Islet precursor cell (in vitro differentiated cells): ENCODE measurements around the gene KLF15.
A peak's percentile ranks its signal among the peaks of the same experiment; 100 is the strongest.

Source experiments
- DNase-seq: peaks from one replicate; pipeline ENCODE4 v3.0.0-alpha.2; 2018

The KLF15 gene

DNA sequence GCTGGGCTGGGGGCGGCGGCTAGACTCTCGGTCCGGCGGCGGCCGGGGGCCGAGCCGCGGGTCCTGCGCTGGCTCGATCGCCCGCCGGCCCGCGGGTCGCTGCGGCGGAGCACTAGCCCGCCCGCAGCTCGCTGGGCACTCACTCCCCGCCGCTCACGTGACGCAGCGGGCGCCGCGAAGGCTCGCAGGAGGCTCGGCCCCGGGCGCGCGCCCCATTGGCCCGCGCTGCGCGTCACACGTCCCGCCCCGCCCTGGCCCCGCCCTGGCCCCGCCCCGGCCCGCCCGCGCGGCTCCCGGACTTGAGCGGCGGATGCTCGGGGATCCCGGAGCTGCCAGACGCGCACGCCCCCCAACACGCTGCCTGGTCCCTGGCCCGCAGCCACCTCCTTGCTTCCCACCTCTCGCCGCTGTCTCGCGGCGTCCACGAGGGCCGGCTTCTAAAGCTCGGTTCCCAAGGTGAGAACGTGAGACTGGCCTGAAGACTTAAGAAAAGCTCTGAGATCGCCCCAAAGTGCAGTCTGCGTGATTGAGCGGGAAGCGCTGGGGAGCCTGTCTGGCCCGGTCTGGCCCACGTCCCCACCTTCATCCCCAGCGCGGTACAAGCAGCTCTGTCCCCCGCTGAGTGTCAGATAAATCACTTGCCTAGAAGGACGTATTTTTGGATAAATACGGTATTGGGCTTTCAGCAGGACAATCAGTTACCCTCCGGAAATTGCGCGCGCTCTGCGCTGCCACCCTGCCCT, at the start of gene KLF15:
Gene KLF15 (minus strand): TSS at position 114 of the 743 bp plus-strand sequence. CDS start 4,486 bp downstream, outside the sequence.
- peak; percentile 91 for DNase-seq

DNA sequence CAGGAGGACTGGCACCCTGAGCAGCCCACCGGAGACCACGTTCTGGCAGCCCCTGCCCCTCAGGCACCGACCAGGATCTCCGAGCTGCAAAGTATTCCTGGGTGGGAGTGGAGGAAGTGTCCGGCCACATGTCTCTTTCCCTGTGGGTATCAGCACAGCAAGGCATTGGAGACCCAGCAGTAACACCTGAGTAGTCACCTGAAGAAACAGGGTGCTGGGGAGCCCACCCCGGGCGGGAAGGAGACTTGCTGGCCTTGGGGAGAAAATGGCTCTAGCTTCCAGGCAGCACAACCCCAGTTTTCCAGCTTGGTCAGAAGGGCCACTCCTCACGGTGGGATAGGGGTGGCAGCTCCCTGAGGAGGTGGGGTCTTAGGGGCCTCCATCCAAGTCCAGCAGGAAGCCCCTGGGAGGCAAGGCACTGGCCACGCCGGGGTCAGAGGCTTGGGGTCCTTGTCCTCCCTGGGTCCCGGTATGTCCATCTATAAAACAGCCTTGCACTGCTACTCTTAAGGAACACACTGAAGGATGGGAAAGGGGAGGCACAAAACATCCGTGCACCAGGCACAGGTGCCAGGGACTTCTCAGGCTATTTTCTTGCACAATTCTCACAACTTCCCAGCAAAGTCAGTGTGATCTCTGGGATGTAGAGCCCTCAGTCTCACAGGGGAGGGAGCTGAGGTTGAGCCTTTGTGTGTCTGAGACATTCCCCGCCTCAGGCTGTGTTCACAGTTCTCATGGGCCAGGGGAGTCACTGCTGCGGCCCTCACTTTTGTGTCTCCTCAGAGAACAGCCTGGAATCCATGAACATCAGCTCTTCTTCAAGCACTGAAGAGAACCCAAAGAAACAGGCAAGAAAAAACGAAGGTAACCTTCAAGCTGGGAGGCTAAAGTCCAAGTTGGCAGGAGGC, 49.4 kb upstream of the KLF15 start:
- peak; percentile 45 for DNase-seq

DNA sequence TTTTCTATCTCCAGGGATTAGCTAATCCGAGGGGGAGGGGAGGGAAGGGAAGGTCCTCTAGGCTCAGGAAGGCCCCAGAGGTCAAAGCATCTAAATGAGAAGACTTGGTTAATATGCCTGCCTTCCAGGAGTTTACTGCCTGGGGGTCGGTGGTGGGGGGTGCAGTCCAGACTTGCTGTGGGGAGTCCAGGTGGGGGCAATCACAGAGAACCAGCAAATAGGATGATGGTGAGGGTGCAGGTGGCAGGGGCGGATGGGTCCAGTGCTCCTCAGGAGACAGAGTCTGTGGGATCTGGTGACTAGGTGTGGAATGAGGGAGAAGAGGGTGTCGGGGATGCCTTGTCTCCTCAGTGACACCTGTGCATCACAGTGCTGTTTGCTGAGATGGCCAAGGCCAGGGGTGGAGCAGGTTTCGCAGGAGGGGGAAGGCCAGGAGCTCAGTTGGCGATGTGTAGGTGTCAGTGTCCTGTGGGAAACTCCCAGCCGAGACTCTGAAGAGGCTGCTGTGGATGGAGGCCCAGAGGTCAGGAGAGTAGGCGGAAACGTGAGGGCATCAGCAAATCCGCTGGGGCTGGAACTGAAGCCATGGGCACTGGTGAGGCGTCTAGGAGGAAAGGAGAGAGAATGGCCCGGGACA, 45.6 kb upstream of the KLF15 start:
- no peak for DNase-seq

DNA sequence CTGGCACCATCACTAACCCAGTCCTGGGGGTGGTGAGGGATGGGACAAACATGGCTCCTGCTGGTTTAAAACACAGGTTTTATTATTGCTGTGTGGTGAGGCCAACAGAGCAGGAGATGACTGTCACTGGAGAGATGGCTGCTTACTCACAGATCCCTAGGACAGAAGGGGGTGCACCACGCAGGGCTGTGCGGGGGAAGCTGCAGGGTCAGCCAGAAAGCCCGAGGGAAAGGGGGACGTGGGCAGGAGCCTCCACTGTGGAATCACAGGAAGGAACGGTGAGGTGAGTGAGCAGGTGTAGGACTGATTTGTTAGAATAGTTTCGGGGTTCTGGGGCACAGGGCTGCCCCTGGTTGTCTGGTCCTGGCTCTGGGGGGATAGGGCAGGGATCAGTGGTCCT, 45.0 kb upstream of the KLF15 start:
- DNase-seq = no peak

DNA sequence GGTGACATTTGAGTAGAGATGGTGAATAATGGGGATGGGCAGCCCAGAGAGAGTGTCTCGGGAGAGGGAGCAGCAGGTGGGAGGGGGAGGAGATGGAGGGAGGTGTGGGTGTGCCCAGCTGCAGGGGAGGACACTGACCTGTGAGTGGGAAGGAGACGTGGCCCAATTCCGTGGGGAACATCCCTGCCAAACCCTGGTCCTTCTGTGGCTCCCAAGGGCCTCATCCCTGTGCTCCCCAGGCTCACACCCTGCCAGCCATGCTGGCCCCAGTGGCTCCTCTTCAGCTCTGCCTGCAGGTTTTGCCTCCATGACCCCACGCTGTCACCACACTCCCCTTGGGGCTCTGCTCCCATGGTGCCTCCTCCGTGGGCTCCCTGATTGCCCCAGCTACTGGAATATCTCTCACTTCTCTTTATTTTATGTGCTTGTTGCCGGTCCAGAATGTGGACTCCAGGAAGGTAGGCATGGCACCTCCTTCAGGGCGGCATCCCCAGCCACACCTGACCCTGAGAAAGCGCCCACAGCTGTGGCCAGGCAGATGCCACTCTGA, 44.5 kb upstream of the KLF15 start:
- no peak for DNase-seq

DNA sequence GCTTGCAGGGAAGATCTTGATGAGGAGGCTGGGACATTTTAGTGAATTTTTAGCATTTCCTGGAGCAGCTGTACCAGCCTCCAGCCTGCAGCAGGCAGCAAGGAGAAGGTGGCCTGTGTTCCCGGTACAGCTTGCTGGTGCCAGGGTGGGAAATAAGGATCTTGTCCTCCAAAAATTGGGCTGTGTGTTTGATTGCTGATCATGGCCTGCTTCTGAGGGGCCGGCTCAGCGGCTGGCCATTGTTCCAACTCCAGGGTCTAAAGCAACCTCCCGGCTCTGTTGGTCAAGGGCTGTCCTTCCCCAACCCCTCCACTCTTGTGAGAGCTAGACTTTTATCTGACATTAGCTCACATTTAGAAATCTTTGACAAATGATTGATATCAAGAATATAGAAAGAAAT, 42.5 kb upstream of the KLF15 start:
- no peak for DNase-seq

DNA sequence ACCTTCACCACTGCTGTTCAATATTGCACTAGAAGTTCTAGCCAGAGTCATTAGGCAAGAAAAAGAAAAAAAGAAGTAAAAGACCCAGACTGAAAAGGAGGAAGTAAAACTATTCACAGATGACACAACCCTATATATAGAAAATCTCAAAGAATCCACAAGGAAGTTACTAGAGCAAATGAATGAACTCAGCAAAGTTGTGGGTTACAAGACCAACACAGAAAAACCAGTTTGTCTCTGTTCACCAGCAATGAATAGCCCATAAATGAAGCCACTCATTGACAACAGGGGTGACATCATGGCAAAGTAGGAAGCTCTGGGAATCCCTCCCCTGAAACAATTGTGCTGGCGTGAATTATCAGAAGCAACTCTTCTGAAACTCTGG, 42.1 kb upstream of the KLF15 start:
- no peak for DNase-seq

DNA sequence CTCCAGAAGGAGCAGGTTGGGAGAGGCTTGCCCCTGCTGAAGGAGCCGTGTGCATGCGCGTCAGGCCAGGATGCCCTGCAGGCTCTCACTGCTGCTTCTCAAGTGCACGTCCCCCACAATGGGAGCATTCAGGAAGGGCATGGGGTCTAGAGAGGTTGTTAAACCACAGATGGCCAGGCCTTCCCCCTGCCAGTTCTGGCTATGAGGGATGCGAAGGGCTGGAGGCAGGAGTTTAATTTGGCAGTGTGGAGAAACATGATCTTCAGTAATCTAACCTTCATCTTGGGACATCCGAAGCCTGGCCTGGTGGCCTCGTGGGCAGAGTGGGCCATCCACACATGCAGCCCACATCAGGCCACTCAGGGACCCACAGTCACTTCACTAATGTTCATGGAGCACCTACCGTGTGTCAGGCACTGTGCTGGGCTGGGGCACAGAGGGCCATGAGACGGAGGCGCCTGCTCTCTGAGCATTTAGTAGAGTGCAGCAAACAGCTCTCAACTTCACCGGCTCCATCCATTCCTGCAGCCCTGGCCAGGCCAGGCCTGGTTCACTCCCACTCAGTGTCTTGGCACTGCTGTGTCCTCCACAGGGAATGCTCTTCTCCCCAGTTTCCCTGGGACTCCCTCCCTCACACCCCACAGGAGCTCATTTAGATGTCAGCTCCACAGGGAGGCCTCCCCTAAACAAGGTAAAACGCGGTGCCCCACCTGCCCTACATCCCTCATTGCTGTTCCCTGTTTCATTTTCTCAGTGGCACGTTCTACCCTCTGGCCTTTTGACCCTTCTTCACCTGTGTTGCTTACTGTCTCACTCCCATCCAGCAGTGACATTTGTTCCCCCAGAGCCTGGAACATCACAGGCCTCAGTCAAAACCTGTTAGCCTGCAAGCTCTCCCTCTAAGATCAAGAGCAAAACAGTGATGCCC, 41.5 kb upstream of the KLF15 start:
- DNase-seq = peak; percentile 45

DNA sequence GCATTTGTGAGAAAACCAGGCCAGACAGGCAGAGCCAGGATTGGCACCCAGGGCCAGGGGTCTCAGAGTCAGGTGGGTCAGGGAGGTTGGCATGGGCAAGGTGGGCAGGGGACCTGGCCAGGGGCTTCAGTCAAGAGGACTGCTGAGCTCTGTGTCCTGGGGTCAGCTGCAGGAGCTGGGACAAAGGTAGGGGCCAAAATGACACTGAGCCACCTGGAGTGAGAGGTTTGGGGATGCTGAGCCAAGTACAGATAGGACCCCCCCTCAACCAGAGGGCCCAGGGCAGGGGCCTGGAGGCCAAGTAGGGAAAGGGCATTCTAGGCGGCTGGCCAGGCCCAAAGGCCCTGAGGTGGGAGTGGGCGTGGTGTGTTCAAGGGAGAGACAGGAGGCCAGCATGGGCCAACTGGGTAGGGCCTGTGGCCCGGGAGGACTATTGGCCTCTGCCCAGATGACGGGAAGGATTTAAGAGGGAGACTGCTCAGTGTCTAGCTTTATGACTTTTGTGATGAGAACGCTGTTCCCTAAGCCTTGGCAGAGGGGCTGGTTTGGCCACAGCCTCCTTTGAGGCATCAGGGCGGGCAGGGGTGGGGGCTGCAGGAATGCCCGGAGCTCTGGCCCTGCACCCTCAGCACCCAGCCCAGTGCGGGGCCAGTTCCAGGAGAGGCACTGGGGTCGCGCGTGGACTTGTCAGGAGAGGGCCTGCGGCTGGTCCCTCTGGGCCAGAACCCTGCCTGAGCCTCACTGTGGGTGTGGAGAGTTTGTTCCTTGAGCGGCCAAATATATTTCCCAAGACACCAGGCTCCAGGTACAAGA, 40.6 kb upstream of the KLF15 start:
- DNase-seq = no peak

DNA sequence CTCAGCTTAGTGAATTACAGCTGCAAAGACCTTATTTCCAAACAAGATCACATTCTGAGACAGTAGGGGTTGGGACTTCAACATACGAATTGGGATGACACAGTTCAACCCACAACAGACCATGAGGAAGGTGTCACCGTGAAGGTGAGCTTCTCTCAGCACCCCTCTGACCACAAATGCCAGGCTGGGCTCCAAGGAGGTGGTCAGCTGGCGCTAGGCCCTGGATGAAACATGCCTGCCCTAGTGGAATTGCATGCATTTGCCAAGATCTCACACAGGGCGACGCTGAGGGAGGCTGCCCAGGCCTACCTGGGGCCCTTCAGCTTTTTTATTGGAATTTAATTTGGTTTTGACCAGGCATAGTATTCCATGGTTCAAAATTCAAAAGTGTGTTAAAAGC, 39.3 kb upstream of the KLF15 start:
- DNase-seq = no peak

DNA sequence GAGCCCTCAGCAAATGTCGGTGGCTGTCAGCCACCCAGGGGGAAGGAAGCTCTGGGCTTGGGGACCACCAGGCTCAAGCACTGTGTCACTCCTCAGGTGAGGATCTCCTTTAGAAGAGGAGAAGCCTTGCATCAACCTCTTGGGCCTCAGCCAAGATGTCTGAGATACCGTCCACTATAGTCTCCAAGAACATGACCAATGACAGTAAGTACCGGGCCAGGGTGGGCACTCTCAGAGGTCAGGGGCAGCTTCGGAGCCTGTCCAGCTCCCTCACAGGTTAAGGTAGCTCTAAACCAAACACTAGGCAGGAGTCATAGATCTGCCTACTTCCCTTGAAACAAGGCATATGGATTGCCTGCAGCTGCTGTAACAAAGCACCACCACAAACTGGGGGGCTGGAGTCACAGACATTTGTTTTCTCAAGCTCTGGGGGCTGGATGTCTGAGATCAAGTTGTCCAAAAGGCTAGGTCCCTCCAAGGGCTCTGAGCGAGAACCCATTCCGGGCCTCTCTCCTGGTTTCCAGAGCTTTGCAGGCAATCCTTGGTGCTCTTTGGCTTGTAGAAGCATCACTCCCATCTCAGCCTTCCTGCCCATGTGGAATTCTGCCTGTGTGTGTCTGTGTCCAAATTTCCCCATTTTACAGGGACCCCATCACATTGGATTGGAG, 38.8 kb upstream of the KLF15 start:
- DNase-seq = no peak

DNA sequence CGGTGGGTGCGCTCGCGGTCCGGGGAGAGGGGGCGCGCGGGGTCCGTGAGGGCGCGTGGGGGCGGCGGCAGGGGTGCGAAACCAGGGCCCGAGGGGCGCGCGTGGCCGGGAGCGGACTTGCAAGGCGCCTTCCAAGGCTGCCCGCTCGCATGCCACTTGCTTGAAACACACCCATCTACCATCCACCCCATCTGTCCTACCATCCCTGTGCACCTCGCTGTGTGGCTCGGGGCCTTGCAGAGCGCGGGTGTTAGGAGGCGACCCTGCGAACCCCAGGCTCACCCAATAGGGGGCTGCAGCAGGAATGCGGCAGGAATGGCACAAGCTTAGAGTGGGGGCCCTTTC, 37.7 kb upstream of the KLF15 start:
- no peak for DNase-seq

DNA sequence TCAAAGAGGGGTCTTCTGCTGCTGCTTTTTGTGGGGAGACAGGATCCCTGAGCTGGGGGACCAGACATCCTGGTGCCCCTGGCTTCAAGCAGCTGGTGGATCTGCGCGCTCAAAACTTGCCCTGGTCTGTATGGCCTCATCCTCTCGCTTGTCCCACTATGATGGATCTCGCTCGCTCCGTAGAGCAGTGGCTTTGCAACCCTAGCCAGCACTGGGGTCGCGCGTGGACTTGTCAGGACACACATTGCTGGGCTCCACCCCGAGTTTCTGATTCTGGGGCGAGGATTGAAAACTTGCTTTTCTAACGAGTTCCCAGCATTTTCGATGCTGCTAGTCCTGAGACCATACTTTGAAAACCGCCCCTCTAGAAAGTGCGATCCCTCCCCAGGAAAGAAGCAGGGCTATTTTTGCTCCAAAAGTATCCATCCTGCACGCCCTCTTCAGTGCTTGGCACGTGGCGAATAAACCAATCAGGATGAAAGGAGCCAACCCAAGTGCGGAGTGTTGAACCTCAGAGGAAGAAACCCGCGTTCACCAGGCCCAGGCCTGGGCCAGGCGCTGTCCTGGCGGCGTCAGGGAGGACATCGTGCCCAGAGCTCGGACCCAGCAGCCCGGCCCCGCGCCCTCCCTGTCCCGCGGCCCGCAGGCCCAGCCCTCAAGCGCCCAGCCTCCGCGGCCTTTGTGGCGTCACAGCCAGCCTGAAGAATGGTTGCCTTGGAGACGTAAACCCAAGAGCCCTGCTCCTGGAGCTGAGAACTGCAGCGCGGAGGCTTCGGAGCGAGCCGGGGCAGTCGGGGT, 37.2 kb upstream of the KLF15 start, which contains the start of gene CFAP100:
Gene CFAP100 (plus strand): TSS at position 731 of the 798 bp plus-strand sequence. CDS start 1,092 bp downstream, outside the sequence.
- peak; percentile 85 for DNase-seq

DNA sequence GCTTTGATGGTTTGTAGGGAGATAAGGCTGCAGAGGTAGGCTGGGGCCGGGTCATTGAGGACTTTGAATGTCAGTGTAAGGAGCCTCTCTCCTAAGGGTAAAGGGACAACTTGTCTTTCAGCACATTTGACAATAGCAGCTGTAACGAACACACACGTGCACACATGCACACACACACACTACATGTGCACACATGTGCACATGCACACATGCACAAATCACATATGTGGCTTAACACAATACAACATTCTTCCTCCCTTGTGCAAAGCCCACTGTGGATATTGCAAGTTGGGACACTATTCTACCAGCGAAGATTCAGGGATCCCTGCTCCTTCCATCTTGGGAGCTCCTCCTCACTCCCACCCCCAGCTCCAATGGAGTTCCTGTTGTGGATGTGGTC, 36.4 kb upstream of the KLF15 start:
- no peak for DNase-seq

DNA sequence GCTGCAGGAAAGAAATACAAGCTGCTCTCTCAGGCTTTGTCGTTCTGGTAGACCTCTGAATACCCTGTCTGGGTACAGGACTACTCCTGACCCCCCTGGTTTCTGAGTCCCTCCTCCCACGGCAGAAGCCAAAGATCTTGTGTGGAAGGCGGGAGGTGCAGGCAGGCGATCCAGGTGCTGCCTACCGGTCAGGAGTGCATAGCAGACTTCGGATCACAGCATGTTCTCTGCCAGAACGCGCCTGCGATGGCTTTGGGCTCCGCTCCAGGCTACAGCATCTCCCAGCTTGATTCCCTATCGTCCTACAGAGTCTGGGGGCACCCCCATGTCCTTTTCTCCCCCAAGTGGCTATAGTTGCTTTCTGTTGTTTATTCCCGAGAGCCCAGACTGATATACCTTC, 35.0 kb upstream of the KLF15 start:
- peak; percentile 45 for DNase-seq

DNA sequence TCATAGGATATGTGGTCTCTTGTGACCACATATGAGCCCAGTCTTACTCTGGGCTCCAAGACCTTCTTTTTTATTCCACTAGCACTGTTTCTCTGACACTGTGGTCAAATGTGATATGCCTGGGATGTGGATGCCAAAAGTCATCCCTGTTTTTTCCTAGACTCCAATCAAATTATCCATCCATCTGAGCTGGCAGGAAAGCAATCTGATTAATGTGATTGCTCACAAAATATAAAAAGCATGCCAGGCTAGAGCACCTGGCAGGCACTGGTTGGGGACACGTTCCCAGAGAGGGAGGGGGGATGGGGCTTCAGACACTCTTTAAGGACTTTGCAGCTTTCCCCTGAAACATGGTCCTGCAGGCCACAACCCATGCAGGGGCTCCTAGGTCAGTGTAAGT, 34.4 kb upstream of the KLF15 start:
- no peak for DNase-seq

DNA sequence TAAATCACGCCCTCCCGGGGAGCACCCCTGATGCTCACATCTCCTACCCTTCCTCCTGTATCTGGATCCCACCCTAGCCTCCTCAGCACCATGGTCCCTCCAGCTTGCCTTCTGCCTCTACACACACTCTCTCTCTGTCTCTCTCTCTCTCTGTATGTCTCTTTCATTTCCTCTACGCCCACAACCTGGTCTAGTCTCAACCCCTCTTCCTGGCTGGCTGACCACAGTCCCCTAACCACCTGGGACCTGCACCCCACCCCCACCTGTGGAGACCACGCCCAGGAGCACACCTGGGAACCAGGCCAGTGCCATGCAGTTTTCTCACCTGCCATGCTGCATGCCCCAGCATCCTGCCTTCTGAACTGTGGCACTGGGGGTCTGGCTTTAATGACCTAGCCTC, 33.5 kb upstream of the KLF15 start:
- no peak for DNase-seq

DNA sequence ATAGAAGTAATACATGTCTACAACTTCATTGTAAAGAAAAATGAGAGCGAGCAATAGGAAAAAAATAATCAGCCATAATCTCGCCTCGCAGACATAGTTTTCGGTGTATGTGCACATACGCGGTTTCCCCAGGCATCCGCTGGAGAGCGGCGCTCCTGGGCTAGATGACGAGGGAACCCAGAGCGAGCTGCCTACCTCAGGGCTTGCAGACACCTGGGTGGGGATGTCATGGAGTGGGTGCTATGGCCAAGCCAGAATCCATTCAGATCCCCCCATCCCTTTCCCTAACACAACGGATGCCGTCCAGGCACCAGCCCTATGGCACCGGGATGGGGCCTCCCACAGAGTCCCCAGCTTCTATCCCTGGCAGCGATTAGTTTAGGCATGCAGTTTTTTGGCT, 33.0 kb upstream of the KLF15 start:
- DNase-seq = no peak

DNA sequence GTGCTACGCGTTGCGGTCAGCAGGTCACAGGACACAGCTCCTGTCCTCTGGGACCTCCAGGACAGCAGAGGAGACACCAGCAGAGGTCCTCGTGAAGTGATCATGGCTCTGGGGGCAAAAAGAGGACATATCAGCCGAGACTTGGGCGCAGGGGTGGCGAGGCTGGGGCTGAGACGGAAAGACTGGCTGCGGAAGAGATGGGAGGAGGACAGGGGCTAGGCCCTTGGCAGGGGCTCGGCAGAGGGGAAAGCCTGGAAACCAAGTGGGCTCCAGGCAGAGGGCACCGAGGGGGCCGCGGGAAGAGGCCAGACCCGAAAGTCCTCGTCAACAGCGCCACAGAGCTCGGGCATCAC, 32.6 kb upstream of the KLF15 start:
- no peak for DNase-seq
